GM23248 (cell line): Measurements from ENCODE around the gene RRP7A.

Source experiments
- EZH2 ChIP-seq: fragments of 200-600 bp; sonication (generic); IDR thresholded peaks from 2 replicates; pipeline ENCODE4 v1.6.1; 2018; ENCODE audit warnings: antibody characterized with exemption, mild to moderate bottlenecking; ENCODE audit not compliant: insufficient read depth, poor library complexity, severe bottlenecking
- EZH2phosphoT487 ChIP-seq: fragments of 200-600 bp; sonication (generic); IDR thresholded peaks from 2 replicates; pipeline ENCODE4 v1.6.1; 2018; ENCODE audit warnings: antibody characterized with exemption, moderate library complexity, mild to moderate bottlenecking, low read depth; ENCODE audit not compliant: insufficient read depth

GRCh38 chr22:42511401-42511891, 8.2 kb downstream of the RRP7A start:
- TF ChIP-seq EZH2: no peak
- TF ChIP-seq EZH2phosphoT487: no peak
